Adrenal gland (tissue), 12 donors: ENCODE data around the gene ZNF672. TPM values are rescaled to one million over a fixed set of nuclear protein-coding genes. Genes with fewer than 3 reads are reported as not detected.

Source experiments
- DNase-seq, 7 donors: peaks; one replicate each; pipeline ENCODE4 v3.0.0-alpha.2; 2019 to 2020
- H3K27ac ChIP-seq, 5 donors: fragments of 200-600 bp; sonication (generic) in 4 of 5; 1 replicate in 3 of 5; 2 replicates in 2 of 5; pipeline versions ENCODE4 v1.5.1 to v1.8.0; 2016 to 2020; ENCODE audit warnings: mild to moderate bottlenecking in 1 of 5
- H3K27me3 ChIP-seq: fragments of 200-600 bp; 2 replicates; pipeline ENCODE4 v1.8.0; 2021
- H3K36me3 ChIP-seq, 2 donors: fragments of 200-600 bp; replicated peaks in 1 of 2; 1 replicate in 1 of 2; 2 replicates in 1 of 2; pipeline versions ENCODE4 v1.5.1 to v1.8.0; 2018 to 2022
- H3K4me1 ChIP-seq, 2 donors: fragments of 200-600 bp; replicated peaks in 1 of 2; 1 replicate in 1 of 2; 2 replicates in 1 of 2; pipeline versions ENCODE4 v1.5.1 to v1.8.0; 2018 to 2021
- H3K4me3 ChIP-seq, 4 donors: fragments of 200-600 bp; sonication (generic) in 3 of 4; one replicate each; pipeline ENCODE4 v1.5.1; 2016 to 2018
- H3K9me3 ChIP-seq, 3 donors: fragments of 200-600 bp; sonication (generic) in 1 of 3; replicated peaks in 1 of 3; 1 replicate in 2 of 3; 2 replicates in 1 of 3; pipeline versions ENCODE4 v1.5.1 to v1.8.0; 2016 to 2021
- POLR2A ChIP-seq, 2 donors: fragments of 450-650 bp; IDR thresholded peaks; one replicate each; pipeline ENCODE4 v1.6.1; 2017; ENCODE audit warnings: antibody characterized with exemption in 2 of 2, mild to moderate bottlenecking in 2 of 2, moderate library complexity in 1 of 2
- WGBS, 4 donors: extraction: QIAGEN DNeasy Blood & Tissue Kit in 2 of 4; methylation state at CpG; one replicate each; pipeline versions ENCODE4 v1.1.5 to v1.1.7; 2013 to 2017; 5-methylcytosine and 5-hydroxymethylcytosine counted together
- intact Hi-C, 2 donors: fragments of 100-400 bp; cut with DNase I; formaldehyde crosslinking; loops; one replicate each; pipeline versions ENCODE4 v1.14.1 to v1.15.0; 2022 to 2023
- polyA plus RNA-seq, 3 donors: library from polyadenylated mRNA; stranded (reverse); fragments of 200-250 nt in 2 of 3; fragments of 350-450 nt in 1 of 3; fragmentation: Illumina TruSeq in 1 of 3; extraction: RNeasy Lipid Tissue Mini Kit (QIAGEN cat#74804) in 1 of 3; gene quantifications; one replicate each; pipeline ENCODE4 v1.2.3, GENCODE V29; 2013 to 2014
- total RNA-seq, 9 donors: library from RNA; depleted of rRNA in 4 of 9; stranded (reverse); fragments of >200 nt in 4 of 9; fragments of 120-200 nt in 1 of 9; fragmentation: NEBNext Ultra II Directional in 1 of 9; extraction: Animal tissue kit (Norgen Biotek cat#: 25700) in 1 of 9; gene quantifications; one replicate each; pipeline versions ENCODE4 v1.1.0 to v1.2.4, GENCODE V29; 2013 to 2023
- TF ChIP-seq, protein P1 (sequence below), 6 experiments: fragments of 450-650 bp in 4 of 6; fragments of 200-600 bp in 2 of 6; sonication (generic) in 1 of 6; IDR thresholded peaks; 1 replicate in 5 of 6; 2 replicates in 1 of 6; pipeline versions ENCODE4 v1.5.1 to v1.8.0; 2016 to 2021; ENCODE audit warnings: antibody characterized with exemption in 6 of 6, mild to moderate bottlenecking in 2 of 6, moderate library complexity in 1 of 6
- donor health status: healthy with polysubstance abuse.
- donor health status: Bipolar disorder and iron deficiency.
- donor health status: DM: yes; HTN: yes; CAD: no.
- donor health status: DM: no; HTN: no; CAD: no.
- donor health status: DM: no; HTN: no; CAD: no.
- donor health status: DM: yes; HTN: yes; CAD: no.

Gene ZNF672
- total and polyA plus RNA-seq, 12 donors = 9.5 to 47.5 (median 29.3) TPM

DNA sequence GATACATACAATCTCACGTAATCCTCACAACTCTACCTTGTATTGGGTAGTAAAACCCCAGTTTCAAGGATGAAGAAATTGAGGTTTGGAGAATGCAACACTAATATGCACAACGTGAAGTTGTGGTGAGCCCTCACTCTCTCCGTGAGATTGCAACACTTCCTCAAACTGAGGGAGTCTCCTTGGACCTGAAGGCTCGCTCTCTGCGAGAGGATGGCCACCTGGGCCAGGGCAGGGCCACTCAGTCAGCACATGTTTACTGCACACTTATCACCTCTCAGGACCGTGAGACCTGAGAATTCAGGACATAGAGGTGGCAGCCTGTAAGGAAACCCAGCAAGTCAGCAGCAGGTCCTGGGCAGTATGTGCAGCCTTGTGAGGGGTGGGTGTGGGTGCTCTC lies 21.0 kb upstream of the ZNF672 start:
- Histone ChIP-seq H3K9me3 (no peaks in the 10 kb centered on the region), H3K4me3 (no peak overlapping the region), H3K36me3 (peaks cover 0 to 55% of the 10 kb centered on the region in 2 donors), H3K4me1 (peaks cover 4 to 22% of the 10 kb centered on the region in 2 donors), H3K27ac (no peak overlapping the region), H3K27me3 (no peaks in the 10 kb centered on the region)
- TF ChIP-seq POLR2A (IDR thresholded peaks at IDR 0.05) = no peak
- TF ChIP-seq, protein P1, sequence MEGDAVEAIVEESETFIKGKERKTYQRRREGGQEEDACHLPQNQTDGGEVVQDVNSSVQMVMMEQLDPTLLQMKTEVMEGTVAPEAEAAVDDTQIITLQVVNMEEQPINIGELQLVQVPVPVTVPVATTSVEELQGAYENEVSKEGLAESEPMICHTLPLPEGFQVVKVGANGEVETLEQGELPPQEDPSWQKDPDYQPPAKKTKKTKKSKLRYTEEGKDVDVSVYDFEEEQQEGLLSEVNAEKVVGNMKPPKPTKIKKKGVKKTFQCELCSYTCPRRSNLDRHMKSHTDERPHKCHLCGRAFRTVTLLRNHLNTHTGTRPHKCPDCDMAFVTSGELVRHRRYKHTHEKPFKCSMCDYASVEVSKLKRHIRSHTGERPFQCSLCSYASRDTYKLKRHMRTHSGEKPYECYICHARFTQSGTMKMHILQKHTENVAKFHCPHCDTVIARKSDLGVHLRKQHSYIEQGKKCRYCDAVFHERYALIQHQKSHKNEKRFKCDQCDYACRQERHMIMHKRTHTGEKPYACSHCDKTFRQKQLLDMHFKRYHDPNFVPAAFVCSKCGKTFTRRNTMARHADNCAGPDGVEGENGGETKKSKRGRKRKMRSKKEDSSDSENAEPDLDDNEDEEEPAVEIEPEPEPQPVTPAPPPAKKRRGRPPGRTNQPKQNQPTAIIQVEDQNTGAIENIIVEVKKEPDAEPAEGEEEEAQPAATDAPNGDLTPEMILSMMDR (IDR thresholded peaks at IDR 0.05) = no peak
- intact Hi-C loops = no loop called here
- WGBS, 4 donors = 66 to 87% (median 69%) methylated on average over 5 to 6 of the region's 6 CpGs
- no peak for DNase-seq

DNA sequence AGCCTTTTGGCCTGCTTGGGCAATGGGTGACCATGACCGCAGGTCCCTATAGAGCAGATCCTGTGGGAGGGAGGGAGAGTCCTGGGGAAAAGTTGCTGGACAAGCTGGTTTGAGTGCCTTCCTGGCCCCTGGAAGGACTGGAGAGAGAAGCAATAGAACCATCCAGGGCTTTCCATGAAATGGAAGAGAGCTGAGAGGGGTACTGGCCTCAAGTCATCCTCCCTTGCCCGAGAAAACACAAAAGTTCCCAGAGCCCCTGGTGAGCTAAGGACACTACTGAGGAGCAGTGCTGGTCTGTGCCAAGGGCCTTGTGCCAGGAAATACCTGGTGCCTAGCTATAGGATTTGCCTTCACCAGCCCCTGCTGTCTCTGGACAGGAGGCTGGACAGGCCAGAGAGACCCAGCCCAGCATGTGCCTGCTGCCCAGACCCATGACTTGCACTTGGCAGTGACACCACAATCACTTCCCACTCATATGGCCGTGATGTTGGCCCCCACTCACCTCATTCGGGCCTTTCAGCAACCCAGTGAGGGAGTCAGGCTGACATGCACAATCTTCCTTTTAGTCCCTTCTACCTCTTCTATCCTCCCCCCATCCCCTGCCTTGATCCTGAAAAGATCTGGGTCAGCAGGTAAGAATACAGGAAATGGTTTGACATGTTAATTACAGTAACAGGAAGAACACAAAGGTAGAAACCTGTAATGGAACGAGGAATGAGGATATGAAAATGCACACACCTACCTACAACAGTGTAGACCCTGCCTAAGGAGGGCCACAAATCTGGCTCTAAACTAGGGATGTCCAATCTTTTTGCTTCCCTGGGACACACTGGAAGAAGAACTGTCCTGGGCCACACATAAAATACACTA lies 19.3 kb upstream of the ZNF672 start:
- peaks cover 18 to 39% of the 10 kb centered on the region in 2 donors for H3K4me1 ChIP-seq
- intact Hi-C loops = no loop called here
- no peaks in the 10 kb centered on the region for H3K9me3 ChIP-seq
- no peak overlapping the region for H3K27ac ChIP-seq
- TF ChIP-seq, protein P1 (IDR thresholded peaks at IDR 0.05) = no peak
- TF ChIP-seq POLR2A (IDR thresholded peaks at IDR 0.05) = no peak
- peaks cover 0 to 45% of the 10 kb centered on the region in 2 donors for H3K36me3 ChIP-seq
- H3K4me3 ChIP-seq = no peak overlapping the region
- no peaks in the 10 kb centered on the region for H3K27me3 ChIP-seq
- WGBS, 4 donors = 73 to 81% (median 80%) methylated on average over 5 of the region's 5 CpGs
- peak in 1 of 7 donors; percentile 48 for DNase-seq

DNA sequence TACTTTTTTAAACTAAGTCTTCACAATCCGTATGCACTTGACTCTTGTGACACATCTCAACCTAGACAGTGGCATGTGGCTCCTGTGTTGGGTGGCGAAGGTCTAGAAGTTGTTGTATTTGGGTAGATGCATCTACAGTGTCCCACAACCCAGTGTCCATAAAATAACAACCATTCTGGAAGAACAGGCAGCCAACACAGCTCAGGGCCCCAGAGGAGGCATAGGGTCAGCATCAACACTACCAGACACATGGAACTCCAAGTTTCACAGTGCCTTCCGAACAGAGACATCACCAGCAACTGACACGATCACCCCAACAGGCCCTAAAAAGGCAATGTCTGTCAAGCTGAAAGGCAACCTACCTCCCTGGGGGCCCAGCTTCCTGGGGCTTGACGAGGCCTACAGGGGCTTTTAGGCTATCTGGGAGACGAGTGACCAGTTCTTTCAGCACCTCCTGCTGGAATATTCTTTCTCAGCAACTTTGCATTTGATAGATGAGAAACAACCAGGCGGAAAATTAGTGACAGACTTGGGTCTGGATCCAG lies 17.9 kb upstream of the ZNF672 start:
- Histone ChIP-seq H3K4me1 (peaks cover 29 to 53% of the 10 kb centered on the region in 2 donors), H3K9me3 (no peaks in the 10 kb centered on the region), H3K27me3 (no peaks in the 10 kb centered on the region), H3K4me3 (no peak overlapping the region), H3K36me3 (peaks cover 0 to 32% of the 10 kb centered on the region in 2 donors), H3K27ac (peak overlapping the region in 1 of 5 donors; percentile 84)
- WGBS, 4 donors = 84 to 91% (median 88%) methylated on average over 5 to 7 of the region's 7 CpGs
- intact Hi-C loops = no loop called here
- peak in 3 of 7 donors; percentile 9 to 46 (median 16) for DNase-seq
- no peak for TF ChIP-seq POLR2A (IDR thresholded peaks at IDR 0.05)
- TF ChIP-seq, protein P1 (IDR thresholded peaks at IDR 0.05) = no peak

DNA sequence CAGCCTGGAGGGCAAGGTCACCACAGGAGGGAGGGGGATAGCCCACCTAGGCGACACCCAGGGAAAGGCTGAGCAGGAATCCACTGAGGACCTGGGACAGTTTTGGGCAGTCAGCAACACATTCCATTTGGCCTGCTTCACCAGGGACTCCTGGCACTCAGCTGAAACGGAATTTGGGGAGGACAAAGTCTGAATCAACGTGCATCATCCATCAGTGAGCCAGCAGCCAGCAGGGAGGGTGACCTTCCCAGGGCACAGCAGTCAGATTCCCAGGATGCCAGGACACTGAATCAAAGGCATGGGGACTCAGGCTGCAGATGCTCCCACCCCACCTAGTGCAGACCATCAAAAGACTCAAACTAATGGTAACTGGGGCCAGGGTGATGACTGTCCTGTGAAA lies 16.9 kb upstream of the ZNF672 start:
- H3K4me3 ChIP-seq = no peak overlapping the region
- intact Hi-C loops = no loop called here
- peak overlapping the region in 3 of 5 donors; percentile 16 to 84 (median 38) for H3K27ac ChIP-seq
- H3K36me3 ChIP-seq = peaks cover 0 to 22% of the 10 kb centered on the region in 2 donors
- peak; percentile 47 to 90 (median 81) for DNase-seq
- H3K4me1 ChIP-seq = peaks cover 32 to 50% of the 10 kb centered on the region in 2 donors
- H3K27me3 ChIP-seq = no peaks in the 10 kb centered on the region
- H3K9me3 ChIP-seq = no peaks in the 10 kb centered on the region
- WGBS, 4 donors = 41 to 49% (median 43%) methylated on average over 3 of the region's 3 CpGs; no CpG with 5 or more reads in 1 of the 4 donors
- TF ChIP-seq POLR2A (IDR thresholded peaks at IDR 0.05) = no peak
- TF ChIP-seq, protein P1 (IDR thresholded peaks at IDR 0.05) = no peak
